Measurements from ENCODE around the gene UGT2B15.
"Not testable (repeated sequence)": the region's sequence is repeated elsewhere in the genome, so short reads cannot be mapped to it uniquely, and the experiment has no call there.

The UGT2B15 gene

GRCh38 chr4:68670479-68670939, at the start of gene UGT2B15:
Gene UGT2B15 (minus strand): TSS chr4:68670652. CDS start chr4:68670618, 34 bp downstream.
- not testable (repeated sequence) for DNase-seq

- DNase-seq, result no peak
These were observed 48.6 kb upstream of the UGT2B15 start for GRCh38 chr4:68719075-68719473.

- no peak for DNase-seq
These were observed 48.1 kb upstream of the UGT2B15 start for GRCh38 chr4:68718447-68719074.

GRCh38 chr4:68717999-68718398, 47.5 kb upstream of the UGT2B15 start:
- DNase-seq, result no peak

GRCh38 chr4:68714400-68714799, 43.9 kb upstream of the UGT2B15 start:
- no peak for DNase-seq

- no peak for DNase-seq
These were observed 41.8 kb upstream of the UGT2B15 start for GRCh38 chr4:68712207-68712606.

- DNase-seq, result no peak
These were observed 38.1 kb upstream of the UGT2B15 start for GRCh38 chr4:68708566-68708965.

GRCh38 chr4:68703168-68703567, 32.7 kb upstream of the UGT2B15 start:
- not testable (repeated sequence) for DNase-seq

GRCh38 chr4:68700152-68700551, 29.7 kb upstream of the UGT2B15 start:
- no peak for DNase-seq

GRCh38 chr4:68693325-68694075, 23.0 kb upstream of the UGT2B15 start:
- no peak for DNase-seq

- DNase-seq, result no peak
These were observed 20.7 kb upstream of the UGT2B15 start for GRCh38 chr4:68691186-68691585.

GRCh38 chr4:68683034-68683433, 12.6 kb upstream of the UGT2B15 start:
- DNase-seq, result no peak

- DNase-seq, result not testable (repeated sequence)
These were observed 10.8 kb upstream of the UGT2B15 start for GRCh38 chr4:68681298-68681697.

- no peak for DNase-seq
These were observed 2.7 kb upstream of the UGT2B15 start for GRCh38 chr4:68673143-68673542.

GRCh38 chr4:68671217-68671616, 765 bp upstream of the UGT2B15 start:
- DNase-seq, result not testable (repeated sequence)

GRCh38 chr4:68668537-68669163, 1.8 kb downstream of the UGT2B15 start:
- DNase-seq, result not testable (repeated sequence)

GRCh38 chr4:68667551-68667950, 2.9 kb downstream of the UGT2B15 start:
- not testable (repeated sequence) for DNase-seq

GRCh38 chr4:68664721-68665120, 5.7 kb downstream of the UGT2B15 start:
- not testable (repeated sequence) for DNase-seq

- DNase-seq, result not testable (repeated sequence)
These were observed 7.4 kb downstream of the UGT2B15 start for GRCh38 chr4:68662836-68663574.

- DNase-seq, result no peak
These were observed 11.8 kb downstream of the UGT2B15 start for GRCh38 chr4:68658672-68659071.

- DNase-seq, result not testable (repeated sequence)
These were observed 13.3 kb downstream of the UGT2B15 start for GRCh38 chr4:68657022-68657594.

- not testable (repeated sequence) for DNase-seq
These were observed 13.9 kb downstream of the UGT2B15 start for GRCh38 chr4:68656445-68656973.

All from activated CD4-positive, alpha-beta T cell treated with anti-CD3 and anti-CD28 coated beads, Interleukin-2, amount 50 U/mL, for 48 hours (primary cell).